Progenitor cell of endocrine pancreas (in vitro differentiated cells): Measurements from ENCODE around the gene GLG1. TPM values are rescaled to one million over a fixed set of nuclear protein-coding genes. Genes with fewer than 3 reads are reported as not detected.

Source experiments
- DNase-seq: peaks from one replicate; pipeline ENCODE4 v3.0.0; 2021; ENCODE audit warnings: low spot score; ENCODE audit not compliant: unreplicated experiment
- H3K27ac Mint-ChIP-seq: 2 replicates; pipeline ENCODE4 v1.8.0; 2021; ENCODE audit warnings: mild to moderate bottlenecking, moderate library complexity, mixed read lengths
- H3K27me3 Mint-ChIP-seq: 2 replicates; pipeline ENCODE4 v1.8.0; 2021; ENCODE audit warnings: mixed read lengths
- H3K36me3 Mint-ChIP-seq: 2 replicates; pipeline ENCODE4 v1.8.0; 2022; ENCODE audit warnings: mixed read lengths; ENCODE audit not compliant: insufficient read depth
- H3K4me1 Mint-ChIP-seq: 2 replicates; pipeline ENCODE4 v1.8.0; 2021; ENCODE audit warnings: low read depth, mixed read lengths
- H3K4me3 Mint-ChIP-seq: 2 replicates; pipeline ENCODE4 v1.8.0; 2021; ENCODE audit warnings: low read depth, mild to moderate bottlenecking, moderate library complexity, mixed read lengths
- H3K9me3 Mint-ChIP-seq: 2 replicates; pipeline ENCODE4 v1.8.0; 2021; ENCODE audit warnings: low read depth, mixed read lengths
- CTCF ChIP-seq: fragments of 200-600 bp; sonication (generic); IDR thresholded peaks from one replicate; pipeline ENCODE4 v1.5.0; 2021; ENCODE audit warnings: antibody characterized with exemption, mild to moderate bottlenecking; ENCODE audit not compliant: unreplicated experiment
- total RNA-seq: library from RNA; stranded (reverse); gene quantifications from 2 replicates; pipeline ENCODE4 v1.2.1, GENCODE V29; 2021

The GLG1 gene
- total RNA-seq, 1 donor from 2014 or later = 173 TPM

- no peaks in the 10 kb centered on the region for H3K27me3 Mint-ChIP-seq
- peaks cover 8% of the 10 kb centered on the region for H3K36me3 Mint-ChIP-seq
- H3K9me3 Mint-ChIP-seq = no peaks in the 10 kb centered on the region
- no peak for TF ChIP-seq CTCF
- peaks cover 3% of the 10 kb centered on the region for H3K4me1 Mint-ChIP-seq
- DNase-seq = no peak
- peak overlapping the region; percentile 8 for H3K27ac Mint-ChIP-seq
- H3K4me3 Mint-ChIP-seq = no peak overlapping the region
These were observed 105.1 kb downstream of the GLG1 start for GRCh38 chr16:74501484-74502478.

GRCh38 chr16:74500907-74501306, 106.0 kb downstream of the GLG1 start:
- Mint-ChIP-seq H3K4me1 (peaks cover 3% of the 10 kb centered on the region), H3K27ac (no peak overlapping the region), H3K27me3 (no peaks in the 10 kb centered on the region), H3K4me3 (no peak overlapping the region), H3K9me3 (no peaks in the 10 kb centered on the region), H3K36me3 (peaks cover 8% of the 10 kb centered on the region)
- DNase-seq = no peak
- TF ChIP-seq CTCF = no peak

DNA sequence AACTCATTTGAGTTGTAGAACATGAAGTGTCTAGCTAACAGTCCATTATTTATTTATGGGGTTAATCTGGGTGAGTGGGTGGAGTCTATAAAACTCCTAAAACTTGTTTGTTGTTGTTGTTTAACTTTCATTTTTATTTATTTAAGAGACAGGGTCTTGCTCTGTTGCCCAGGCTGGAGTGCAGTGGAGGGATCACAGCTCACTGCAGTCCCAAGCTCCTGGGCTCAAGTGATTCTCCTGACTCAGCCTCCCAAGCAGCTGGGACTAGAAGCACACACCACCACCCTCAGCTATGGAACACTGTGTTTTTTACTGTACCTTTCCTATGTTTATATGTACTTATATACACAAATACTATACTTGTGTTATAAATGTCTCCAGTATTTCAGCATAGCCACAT, 107.8 kb downstream of the GLG1 start:
- DNase-seq = no peak
- TF ChIP-seq CTCF = no peak
- H3K36me3 Mint-ChIP-seq = peaks cover 6% of the 10 kb centered on the region
- H3K27ac Mint-ChIP-seq = no peak overlapping the region
- peaks cover 3% of the 10 kb centered on the region for H3K4me1 Mint-ChIP-seq
- no peaks in the 10 kb centered on the region for H3K9me3 Mint-ChIP-seq
- H3K27me3 Mint-ChIP-seq = no peaks in the 10 kb centered on the region
- no peak overlapping the region for H3K4me3 Mint-ChIP-seq

GRCh38 chr16:74497761-74498160, 109.2 kb downstream of the GLG1 start:
- DNase-seq = no peak
- Mint-ChIP-seq H3K9me3 (no peaks in the 10 kb centered on the region), H3K27ac (no peak overlapping the region), H3K36me3 (peaks cover 3% of the 10 kb centered on the region), H3K27me3 (no peaks in the 10 kb centered on the region), H3K4me3 (no peak overlapping the region), H3K4me1 (peaks cover 3% of the 10 kb centered on the region)
- no peak for TF ChIP-seq CTCF

- Mint-ChIP-seq H3K4me1 (no peaks in the 10 kb centered on the region), H3K27ac (no peak overlapping the region), H3K36me3 (peaks cover 8% of the 10 kb centered on the region), H3K9me3 (no peaks in the 10 kb centered on the region), H3K27me3 (no peaks in the 10 kb centered on the region), H3K4me3 (no peak overlapping the region)
- no peak for DNase-seq
- no peak for TF ChIP-seq CTCF
These were observed 110.9 kb downstream of the GLG1 start for GRCh38 chr16:74496054-74496453.
